SK-N-SH (cell line): ENCODE measurements around the gene P3H3. TPM values are rescaled to one million over a fixed set of nuclear protein-coding genes. Genes with fewer than 3 reads are reported as not detected.
A peak's percentile ranks its signal among the peaks of the same experiment; 100 is the strongest.

ENCODE experiments used
- CTCF ChIA-PET: fragments of 300-600, 350-600 bp; formaldehyde crosslinking; extraction: SDS; loops from one replicate; lab custom pipeline; 2021; lab: Yijun Ruan, JAX
- POLR2A ChIA-PET: fragments of 350-600 bp; sonication (Branson Sonifier 250); formaldehyde crosslinking; extraction: SDS; loops from one replicate; lab custom pipeline; 2020; ENCODE audit warnings: antibody characterized with exemption, inconsistent platforms; lab: Yijun Ruan, JAX
- DNase-seq: peaks from one replicate; pipeline ENCODE4 v3.0.0; 2012
- H2AFZ ChIP-seq: fragments of 200-600 bp; sonication (generic); 2 replicates; pipeline ENCODE4 v1.8.1; 2016; ENCODE audit warnings: antibody characterized with exemption, mild to moderate bottlenecking, low read depth
- H3F3A ChIP-seq: fragments of 200-600 bp; sonication (generic); replicated peaks from 2 replicates; pipeline ENCODE3; 2016; ENCODE audit warnings: antibody characterized with exemption, mild to moderate bottlenecking; ENCODE audit not compliant: insufficient read depth
- H3K27ac ChIP-seq, 2 experiments: fragments of 200-500 bp in 1 of 2; fragments of 200-600 bp in 1 of 2; sonication (Bioruptor generic) in 1 of 2; sonication (generic), shearing (Covaris generic) in 1 of 2; 2 replicates each; pipeline versions ENCODE4 v1.5.1 to v1.6.1; 2014 to 2016; ENCODE audit warnings: low read depth in 2 of 2, inconsistent platforms in 1 of 2, low read length in 1 of 2, mild to moderate bottlenecking in 1 of 2, mixed read lengths in 1 of 2
- H3K27me3 ChIP-seq: fragments of 200-600 bp; sonication (generic), shearing (Covaris generic); 2 replicates; pipeline ENCODE4 v1.6.1; 2016; ENCODE audit warnings: mixed run types; ENCODE audit not compliant: insufficient read depth
- H3K36me3 ChIP-seq, 2 experiments: fragments of 200-500 bp in 1 of 2; fragments of 200-600 bp in 1 of 2; sonication (Bioruptor generic) in 1 of 2; sonication (generic) in 1 of 2; replicated peaks in 1 of 2; 2 replicates each; pipeline versions ENCODE3 to v1.5.1; 2014 to 2016; ENCODE audit warnings: low read length in 1 of 2, mild to moderate bottlenecking in 1 of 2; ENCODE audit not compliant: insufficient read depth in 2 of 2, control insufficient read depth in 1 of 2
- H3K4me1 ChIP-seq, 2 experiments: fragments of 200-500 bp in 1 of 2; fragments of 200-600 bp in 1 of 2; sonication (Bioruptor generic) in 1 of 2; sonication (generic), shearing (Covaris generic) in 1 of 2; 2 replicates each; pipeline versions ENCODE4 v1.5.1 to v1.6.1; 2014 to 2016; ENCODE audit warnings: low read depth in 1 of 2, low read length in 1 of 2, mixed run types in 1 of 2; ENCODE audit not compliant: insufficient read depth in 2 of 2, control insufficient read depth in 1 of 2
- H3K4me2 ChIP-seq: fragments of 200-600 bp; sonication (generic), shearing (Covaris generic); 2 replicates; pipeline ENCODE4 v1.6.1; 2017; ENCODE audit warnings: mixed run types
- H3K4me3 ChIP-seq, 2 experiments: fragments of 200-500 bp in 1 of 2; fragments of 200-600 bp in 1 of 2; sonication (Bioruptor generic) in 1 of 2; sonication (generic), shearing (Covaris generic) in 1 of 2; 2 replicates each; pipeline versions ENCODE4 v1.5.1 to v1.8.1; 2014 to 2016; ENCODE audit warnings: low read depth in 2 of 2, inconsistent platforms in 1 of 2, low read length in 1 of 2, mild to moderate bottlenecking in 1 of 2, mixed read lengths in 1 of 2, moderate library complexity in 1 of 2
- H3K79me2 ChIP-seq: fragments of 200-600 bp; sonication (generic); 2 replicates; pipeline ENCODE4 v1.8.1; 2017; ENCODE audit warnings: mild to moderate bottlenecking; ENCODE audit not compliant: insufficient read depth
- H3K9ac ChIP-seq: fragments of 200-600 bp; sonication (generic); 2 replicates; pipeline ENCODE4 v1.6.1; 2017; ENCODE audit warnings: mixed run types
- H3K9me2 ChIP-seq: fragments of 200-600 bp; sonication (generic); 2 replicates; pipeline ENCODE4 v1.6.1; 2017; ENCODE audit warnings: mixed run types
- H3K9me3 ChIP-seq: fragments of 200-600 bp; sonication (generic); 2 replicates; pipeline ENCODE4 v1.6.1; 2017; ENCODE audit warnings: mixed run types, mild to moderate bottlenecking, moderate library complexity
- H4K20me1 ChIP-seq: fragments of 200-600 bp; sonication (generic); 2 replicates; pipeline ENCODE4 v1.6.1; 2017; ENCODE audit warnings: mild to moderate bottlenecking, mixed run types; ENCODE audit not compliant: insufficient read depth
- ELF1 ChIP-seq: IDR thresholded peaks from 2 replicates; pipeline ENCODE4 v1.4.0; 2012
- FOXJ3 ChIP-seq: sonication (generic); formaldehyde crosslinking; IDR thresholded peaks from 2 replicates; pipeline ENCODE4 v1.5.1; 2020; ENCODE audit warnings: mild to moderate bottlenecking, missing genetic modification reagents
- FOXM1 ChIP-seq: IDR thresholded peaks from 2 replicates; pipeline ENCODE4 v1.4.0; 2012; ENCODE audit warnings: low read depth, mild to moderate bottlenecking
- IRF3 ChIP-seq: fragments of 150-350 bp; IDR thresholded peaks from 2 replicates; pipeline ENCODE4 v1.6.1; 2016; ENCODE audit warnings: mild to moderate bottlenecking, low read depth, low read length
- JUND ChIP-seq: IDR thresholded peaks from 2 replicates; pipeline ENCODE4 v1.4.0; 2012
- MAX ChIP-seq: IDR thresholded peaks from 2 replicates; pipeline ENCODE4 v1.4.0; 2012; ENCODE audit warnings: low read depth
- NFIC ChIP-seq: IDR thresholded peaks from 2 replicates; pipeline ENCODE4 v1.4.0; 2012; ENCODE audit warnings: borderline replicate concordance
- PBX3 ChIP-seq: IDR thresholded peaks from 2 replicates; pipeline ENCODE4; 2012
- POLR2AphosphoS5 ChIP-seq: IDR thresholded peaks from 2 replicates; pipeline ENCODE4 v1.6.1; 2012; ENCODE audit warnings: low read depth, low read length
- REST ChIP-seq: IDR thresholded peaks from 2 replicates; pipeline ENCODE4 v1.6.1; 2012; ENCODE audit warnings: mild to moderate bottlenecking, low read depth, low read length, moderate library complexity
- RFX5 ChIP-seq: IDR thresholded peaks from 2 replicates; pipeline ENCODE4 v1.6.1; 2012; ENCODE audit warnings: mild to moderate bottlenecking, improper control_type of control experiment, low read length
- SIN3A ChIP-seq: IDR thresholded peaks from 2 replicates; pipeline ENCODE4 v1.6.1; 2012; ENCODE audit warnings: low read depth, mild to moderate bottlenecking, low read length, moderate library complexity, borderline replicate concordance
- SMC3 ChIP-seq: IDR thresholded peaks from 2 replicates; pipeline ENCODE4 v1.6.1; 2012; ENCODE audit warnings: low read depth, low read length, improper control_type of control experiment
- TCF12 ChIP-seq: IDR thresholded peaks from 2 replicates; pipeline ENCODE4 v1.4.0; 2012
- YY1 ChIP-seq: IDR thresholded peaks from 2 replicates; pipeline ENCODE4 v1.4.0; 2012; ENCODE audit warnings: low read depth, mild to moderate bottlenecking
- WGBS: methylation state at CpG from one replicate; pipeline ENCODE4 v1.1.6; 2017; ENCODE audit warnings: low lambda C conversion rate; 5-methylcytosine and 5-hydroxymethylcytosine counted together
- polyA plus RNA-seq, 3 experiments: library from polyadenylated mRNA; depleted of rRNA; stranded (reverse); fragments of >200 nt; gene quantifications; 2 replicates each; pipeline ENCODE4 v1.2.3, GENCODE V29; 2012

P3H3 gene
- polyA plus RNA-seq, 1 of the 3 experiments (the other 2 are of a cell fraction) = 74.6 TPM

- DNase-seq = no peak
- Histone ChIP-seq H3K4me1 (peaks cover 7 to 17% of the 10 kb centered on the region in 2 experiments), H3K9me2 (no peaks in the 10 kb centered on the region)
- no peak for TF ChIP-seq NFIC
- no peak for TF ChIP-seq RFX5
- no peak for TF ChIP-seq FOXM1
- no peak for TF ChIP-seq SIN3A
- TF ChIP-seq REST = no peak
- no peak for TF ChIP-seq YY1
- no peak for TF ChIP-seq IRF3
- TF ChIP-seq PBX3 = no peak
- no peak for TF ChIP-seq ELF1
- TF ChIP-seq FOXJ3 (CRISPR knock-in tag) = no peak
- TF ChIP-seq POLR2AphosphoS5 = no peak
- TF ChIP-seq MAX = no peak
- TF ChIP-seq SMC3 = no peak
- no peak for TF ChIP-seq JUND
- no peak for TF ChIP-seq TCF12
- TF ChIP-seq, all 33 proteins: peak for 0
- Histone ChIP-seq H3K4me3 (peak overlapping the region; percentile 70 to 76; a peak in 3 of 4 replicates), H3K36me3 (peaks cover 26 to 37% of the 10 kb centered on the region in 2 experiments), H3K27me3 (no peaks in the 10 kb centered on the region), H3K4me2 (peak overlapping the region; percentile 77), H3F3A (peaks cover 22% of the 10 kb centered on the region), H3K9ac (peak overlapping the region; percentile 59; the same call in 1 of the 2 replicates), H2AFZ (no peak overlapping the region), H3K27ac (no peak overlapping the region), H3K9me3 (no peaks in the 10 kb centered on the region), H3K79me2 (peaks cover 61% of the 10 kb centered on the region), H4K20me1 (no peaks in the 10 kb centered on the region; the same call in 1 of the 2 replicates)
- CTCF ChIA-PET = interaction anchor here (0.9 to 19.4 kb wide), 6 partner anchors 8 to 287 kb away, joined by 3 to 225 read pairs (median 12); partner anchors contain the start of genes MLF2, P3H3, SPSB2 and TPI1
- 58% methylated on average over 9 of the region's 10 CpGs for WGBS
- POLR2A ChIA-PET = no interaction called here
These were observed 21.9 kb downstream of the P3H3 start for GRCh38 chr12:6849976-6850560.
